Measurements from ENCODE around the gene MCRIP1.
A peak's percentile ranks its signal among the peaks of the same experiment; 100 is the strongest.

Gene MCRIP1

GRCh38 chr17:81833160-81833920 is at the start of gene MCRIP1:
TSS of gene MCRIP1 (minus strand) at chr17:81833291. CDS start at chr17:81824506, 8,785 bp downstream.
- peak; percentile 92 for DNase-seq (ENCODE audit: low spot score)

- no peak for DNase-seq (ENCODE audit: low spot score)
Measured at GRCh38 chr17:81879121-81879520, 46.0 kb upstream of the MCRIP1 start.

GRCh38 chr17:81878294-81878693 is 45.2 kb upstream of the MCRIP1 start:
- DNase-seq (ENCODE audit: low spot score): no peak

- no peak for DNase-seq (ENCODE audit: low spot score)
Measured at GRCh38 chr17:81877569-81877968, 44.5 kb upstream of the MCRIP1 start.

GRCh38 chr17:81871387-81872230 is 38.5 kb upstream of the MCRIP1 start:
- DNase-seq (ENCODE audit: low spot score): peak; percentile 84

GRCh38 chr17:81870981-81871386 is 37.9 kb upstream of the MCRIP1 start, which contains the start of gene ARHGDIA:
TSS of gene ARHGDIA (minus strand) at chr17:81871337. CDS start at chr17:81869930, 1,407 bp downstream.
- DNase-seq (ENCODE audit: low spot score): no peak

GRCh38 chr17:81870131-81870980 is 37.3 kb upstream of the MCRIP1 start:
- peak; percentile 59 for DNase-seq (ENCODE audit: low spot score)

- DNase-seq (ENCODE audit: low spot score): peak; percentile 43
Measured at GRCh38 chr17:81869221-81870130, 36.4 kb upstream of the MCRIP1 start.

GRCh38 chr17:81868674-81869220 is 35.7 kb upstream of the MCRIP1 start:
- peak; percentile 83 for DNase-seq (ENCODE audit: low spot score)

GRCh38 chr17:81867991-81868673 is 35.0 kb upstream of the MCRIP1 start:
- peak; percentile 62 for DNase-seq (ENCODE audit: low spot score)

GRCh38 chr17:81867170-81867990 is 34.3 kb upstream of the MCRIP1 start:
- peak; percentile 68 for DNase-seq (ENCODE audit: low spot score)

GRCh38 chr17:81866440-81867169 is 33.5 kb upstream of the MCRIP1 start:
- no peak for DNase-seq (ENCODE audit: low spot score)

GRCh38 chr17:81865733-81866439 is 32.8 kb upstream of the MCRIP1 start:
- peak; percentile 76 for DNase-seq (ENCODE audit: low spot score)

- DNase-seq (ENCODE audit: low spot score): no peak
Measured at GRCh38 chr17:81865358-81865732, 32.3 kb upstream of the MCRIP1 start.

- no peak for DNase-seq (ENCODE audit: low spot score)
Measured at GRCh38 chr17:81863833-81864768, 31.0 kb upstream of the MCRIP1 start.

GRCh38 chr17:81863123-81863675 is 30.1 kb upstream of the MCRIP1 start:
- no peak for DNase-seq (ENCODE audit: low spot score)

All from SW480 (cell line).